Measurements from ENCODE around the gene ZNF451.

- TF ChIP-seq CTCF (IDR thresholded peaks at IDR 0.05; ENCODE audit: insufficient read depth, low read length, poor library complexity, severe bottlenecking) (peak; percentile 35), EZH2phosphoT487 (conservative IDR thresholded peaks at IDR 0.05; ENCODE audit: low read length) (no peak)
These were observed 100.2 kb downstream of the ZNF451 start for GRCh38 chr6:57190140-57190539.

Data from SU-DHL-6 (cell line).